GM23248 (cell line): ENCODE results near the gene CHADL. TPM values are rescaled to one million over a fixed set of nuclear protein-coding genes. Genes with fewer than 3 reads are reported as not detected.
A peak's percentile ranks its signal among the peaks of the same experiment; 100 is the strongest.

Experiments used
- DNase-seq: peaks from one replicate; pipeline ENCODE4 v3.0.0-alpha.2; 2015
- H2AFZ ChIP-seq: fragments of 200-600 bp; sonication (generic); 2 replicates; pipeline ENCODE4 v1.6.1; 2016; ENCODE audit warnings: antibody characterized with exemption
- H3F3A ChIP-seq: fragments of 200-600 bp; sonication (generic); 2 replicates; pipeline ENCODE4 v1.6.1; 2016; ENCODE audit warnings: mild to moderate bottlenecking, antibody characterized with exemption, mixed run types; ENCODE audit not compliant: insufficient read depth
- H3K27ac ChIP-seq: fragments of 200-600 bp; sonication (generic); 2 replicates; pipeline ENCODE4 v1.5.1; 2016; ENCODE audit warnings: mild to moderate bottlenecking
- H3K27me3 ChIP-seq: fragments of 200-600 bp; sonication (generic); replicated peaks from 2 replicates; pipeline ENCODE4 v1.6.1; 2016; ENCODE audit warnings: mild to moderate bottlenecking; ENCODE audit not compliant: insufficient read depth
- H3K36me3 ChIP-seq: fragments of 200-600 bp; sonication (generic); 2 replicates; pipeline ENCODE4 v1.6.1; 2016; ENCODE audit warnings: low read depth, mild to moderate bottlenecking
- H3K4me1 ChIP-seq: fragments of 200-600 bp; sonication (generic); 2 replicates; pipeline ENCODE4 v1.6.1; 2016; ENCODE audit warnings: mild to moderate bottlenecking; ENCODE audit not compliant: insufficient read depth
- H3K4me2 ChIP-seq: fragments of 200-600 bp; sonication (generic); one replicate; pipeline ENCODE4 v1.6.1; 2016; ENCODE audit warnings: mild to moderate bottlenecking; ENCODE audit not compliant: unreplicated experiment
- H3K4me3 ChIP-seq: fragments of 200-600 bp; sonication (generic); 2 replicates; pipeline ENCODE4 v1.5.1; 2016; ENCODE audit warnings: mild to moderate bottlenecking
- H3K79me2 ChIP-seq: fragments of 200-600 bp; sonication (generic); 2 replicates; pipeline ENCODE4 v1.6.1; 2016; ENCODE audit warnings: mild to moderate bottlenecking; ENCODE audit not compliant: insufficient read depth
- H3K9ac ChIP-seq: fragments of 200-600 bp; sonication (generic); 2 replicates; pipeline ENCODE4 v1.6.1; 2016; ENCODE audit warnings: mild to moderate bottlenecking
- H3K9me2 ChIP-seq: fragments of 200-600 bp; sonication (generic); 2 replicates; pipeline ENCODE4 v1.6.1; 2016; ENCODE audit warnings: mixed run types, mild to moderate bottlenecking, moderate library complexity; ENCODE audit not compliant: insufficient read depth
- H3K9me3 ChIP-seq: fragments of 200-600 bp; sonication (generic); one replicate; pipeline ENCODE4 v1.6.1; 2017; ENCODE audit warnings: low read depth
- H4K20me1 ChIP-seq: fragments of 200-600 bp; sonication (generic); 2 replicates; pipeline ENCODE4 v1.6.0; 2016; ENCODE audit not compliant: insufficient read depth
- EZH2 ChIP-seq: fragments of 200-600 bp; sonication (generic); IDR thresholded peaks from 2 replicates; pipeline ENCODE4 v1.6.1; 2018; ENCODE audit warnings: antibody characterized with exemption, mild to moderate bottlenecking; ENCODE audit not compliant: insufficient read depth, poor library complexity, severe bottlenecking
- EZH2phosphoT487 ChIP-seq: fragments of 200-600 bp; sonication (generic); IDR thresholded peaks from 2 replicates; pipeline ENCODE4 v1.6.1; 2018; ENCODE audit warnings: antibody characterized with exemption, moderate library complexity, mild to moderate bottlenecking, low read depth; ENCODE audit not compliant: insufficient read depth
- WGBS, 2 experiments: methylation state at CpG; one replicate each; pipeline ENCODE4 v1.1.6; 2015 to 2017; ENCODE audit warnings: low lambda C conversion rate in 2 of 2, low coverage in 1 of 2; ENCODE audit errors: missing lambda C conversion rate in 2 of 2; 5-methylcytosine and 5-hydroxymethylcytosine counted together
- in situ Hi-C: fragments of 300-500 bp; cut with MboI; formaldehyde crosslinking; loops from 2 replicates; pipeline ENCODE4 v1.15.0; 2020
- polyA plus RNA-seq: library from polyadenylated mRNA; unstranded; fragments of >200 nt; fragmentation: Nextera tagmentation; extraction: Ambion mirVana; gene quantifications from 2 replicates; pipeline ENCODE4 v1.2.1, GENCODE V29; 2016
- total RNA-seq: library from RNA; depleted of rRNA; stranded (reverse); fragments of >200 nt; shearing (Covaris generic); gene quantifications from 2 replicates; pipeline ENCODE4 v1.2.3, GENCODE V29; 2014

CHADL gene
- total and polyA plus RNA-seq, 2 experiments from 2014 or later = 0.22 to 0.88 TPM

DNA sequence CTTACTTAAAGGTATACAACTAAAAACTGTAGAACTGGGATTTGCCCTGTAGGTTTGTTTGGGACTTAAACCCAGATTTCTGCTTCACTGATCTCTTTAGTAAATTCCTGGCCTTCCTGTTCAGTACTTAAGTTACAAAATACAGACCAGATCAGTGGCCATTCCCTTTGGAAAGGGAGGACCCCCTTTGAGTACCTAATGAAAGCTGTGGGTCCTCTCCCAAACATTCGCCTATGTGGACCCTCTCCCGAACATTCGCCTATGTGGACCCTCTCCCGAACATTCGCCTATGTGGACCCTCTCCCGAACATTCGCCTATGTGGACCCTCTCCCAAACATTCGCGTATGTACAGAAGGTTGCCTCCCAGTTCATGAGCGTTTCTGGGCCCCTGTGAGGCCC is 25.3 kb downstream of the CHADL start:
- no peak for DNase-seq
- no peaks in the 10 kb centered on the region for H3K79me2 ChIP-seq
- in situ Hi-C loops = no loop called here
- no peak overlapping the region for H3K4me2 ChIP-seq
- H2AFZ ChIP-seq = no peak overlapping the region
- peaks cover 14% of the 10 kb centered on the region for H3K4me1 ChIP-seq
- H3K9me2 ChIP-seq = no peaks in the 10 kb centered on the region
- H3K9me3 ChIP-seq = no peaks in the 10 kb centered on the region
- H3K4me3 ChIP-seq = no peak overlapping the region
- H3K27ac ChIP-seq = no peak overlapping the region
- no peak overlapping the region for H3K9ac ChIP-seq
- TF ChIP-seq EZH2 (no peak), EZH2phosphoT487 (no peak)
- WGBS, 2 experiments = 98 to 100% methylated on average over 10 of the region's 10 CpGs
- H3K27me3 ChIP-seq = no peaks in the 10 kb centered on the region
- H3F3A ChIP-seq = peaks cover 10% of the 10 kb centered on the region
- no peaks in the 10 kb centered on the region for H4K20me1 ChIP-seq
- H3K36me3 ChIP-seq = peaks cover 9% of the 10 kb centered on the region

DNA sequence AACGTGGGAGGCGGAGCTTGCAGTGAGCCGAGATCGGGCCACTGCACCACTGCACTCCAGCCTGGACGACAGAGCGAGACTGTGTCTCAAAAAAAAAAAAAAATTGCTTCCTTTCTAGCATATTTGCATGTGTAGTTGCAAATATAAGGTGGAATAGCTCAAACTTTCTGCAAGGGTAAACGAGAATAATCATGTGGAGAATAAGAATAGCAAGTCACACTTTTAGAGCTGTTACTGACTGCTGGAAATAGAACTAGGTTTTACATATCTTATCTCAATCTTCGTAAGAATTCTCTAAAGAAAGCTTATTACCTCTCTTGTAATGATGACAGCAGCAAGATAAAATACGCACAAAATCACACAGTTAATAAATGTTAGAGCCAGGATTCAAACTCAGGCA is 34.0 kb downstream of the CHADL start:
- Histone ChIP-seq H3F3A (no peaks in the 10 kb centered on the region), H3K27ac (no peak overlapping the region), H3K4me1 (peaks cover 5% of the 10 kb centered on the region), H3K79me2 (peaks cover 40% of the 10 kb centered on the region), H3K9me2 (no peaks in the 10 kb centered on the region), H3K9ac (no peak overlapping the region), H3K9me3 (no peaks in the 10 kb centered on the region), H3K4me2 (no peak overlapping the region), H3K27me3 (no peaks in the 10 kb centered on the region), H4K20me1 (no peaks in the 10 kb centered on the region), H2AFZ (no peak overlapping the region), H3K36me3 (no peaks in the 10 kb centered on the region; the same call in 1 of the 2 replicates), H3K4me3 (no peak overlapping the region)
- no peak for DNase-seq
- in situ Hi-C loops = no loop called here
- 86 to 87% methylated on average over 8 to 9 of the region's 9 CpGs for WGBS, 2 experiments
- TF ChIP-seq EZH2 (no peak), EZH2phosphoT487 (no peak)

DNA sequence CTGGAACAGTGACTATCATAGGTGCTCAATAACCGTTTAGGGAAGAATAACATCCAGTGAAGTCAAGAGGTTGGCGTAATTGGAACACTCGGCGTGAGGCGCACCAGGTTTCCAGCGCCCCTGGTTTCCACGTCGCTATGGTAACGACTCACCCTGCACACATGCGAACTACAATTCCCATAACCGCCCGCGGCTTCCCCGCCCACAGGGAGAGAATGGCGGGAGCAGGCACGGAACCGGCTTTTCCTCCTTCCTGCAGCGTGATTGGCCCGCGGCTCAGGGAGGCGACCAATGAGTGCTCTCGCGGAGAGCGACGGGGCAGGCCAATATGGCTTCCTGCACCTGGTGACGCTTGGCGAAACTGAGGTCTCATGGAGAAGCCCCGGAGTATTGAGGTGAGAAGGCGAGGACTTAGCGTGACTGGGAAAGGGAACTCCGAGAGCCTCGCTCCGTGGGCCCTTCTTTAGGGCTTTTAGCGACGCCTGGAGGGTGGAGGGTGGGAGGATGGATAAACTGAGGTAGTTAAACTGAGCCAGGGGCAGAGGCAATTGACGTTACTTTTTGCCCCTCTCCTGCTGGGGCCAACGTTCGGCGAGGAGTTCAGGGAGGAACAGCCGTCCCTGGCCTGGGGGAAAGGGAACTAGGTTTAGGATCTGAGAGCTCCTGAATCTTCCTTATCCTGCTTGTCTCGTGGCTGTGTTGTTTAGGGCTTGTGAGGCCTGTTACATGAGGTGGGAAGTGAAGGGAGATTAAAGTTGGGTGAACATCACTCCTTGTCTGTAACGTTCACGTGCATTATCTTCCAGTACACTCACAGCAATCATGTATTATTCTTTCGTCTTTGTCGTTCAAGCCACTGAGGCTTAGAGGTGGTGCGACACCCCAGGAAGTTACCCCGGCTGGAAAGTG is 35.5 kb downstream of the CHADL start, which contains the start of gene L3MBTL2:
Gene L3MBTL2, plus strand, starts transcription at position 321 of the 909 bp plus-strand sequence. Its CDS starts 51 bp downstream, at position 372.
- H3K36me3 ChIP-seq = no peaks in the 10 kb centered on the region; the same call in 1 of the 2 replicates

DNA sequence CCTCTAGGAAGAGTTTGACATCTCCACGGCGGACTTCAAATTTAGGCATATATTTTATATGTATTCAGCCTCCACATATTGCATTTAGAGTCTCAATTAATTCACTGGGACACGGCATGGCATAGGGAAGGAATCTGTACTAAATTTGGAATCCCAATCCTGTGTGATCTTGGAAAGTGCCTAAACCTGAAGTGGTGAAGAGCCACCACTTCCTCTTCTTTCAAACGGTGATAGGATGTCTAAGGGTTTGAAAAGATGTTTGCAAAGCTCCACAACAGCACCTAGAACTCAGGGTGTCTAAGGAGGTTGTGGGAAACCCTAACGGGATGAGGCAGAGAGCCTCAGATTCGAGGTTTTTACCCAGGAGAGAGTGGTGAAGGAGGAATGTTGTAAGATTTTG is 36.7 kb downstream of the CHADL start:
- WGBS, 2 experiments = 56 to 67% methylated on average over 6 of the region's 6 CpGs
- Histone ChIP-seq H3K27me3 (no peaks in the 10 kb centered on the region), H3K9ac (no peak overlapping the region), H2AFZ (no peak overlapping the region), H3K9me2 (no peaks in the 10 kb centered on the region), H3K79me2 (peaks cover 39% of the 10 kb centered on the region), H3K4me2 (no peak overlapping the region), H3K4me3 (no peak overlapping the region), H3K9me3 (no peaks in the 10 kb centered on the region), H3K27ac (no peak overlapping the region), H3K4me1 (peaks cover 5% of the 10 kb centered on the region), H4K20me1 (no peaks in the 10 kb centered on the region), H3K36me3 (no peaks in the 10 kb centered on the region; the same call in 1 of the 2 replicates), H3F3A (no peaks in the 10 kb centered on the region)
- DNase-seq = no peak
- TF ChIP-seq EZH2phosphoT487 (no peak), EZH2 (no peak)
- in situ Hi-C loops = no loop called here

More for the DNA sequence above, 35.5 kb downstream of the CHADL start, which contains the start of gene L3MBTL2:
- peak within 1 kb of the TSS; percentile 91 for H3K9ac ChIP-seq
- H3K9me3 ChIP-seq = no peaks in the 10 kb centered on the region
- H3K4me1 ChIP-seq = peaks cover 5% of the 10 kb centered on the region
- H3K4me2 ChIP-seq = peak within 1 kb of the TSS; percentile 86
- no peaks in the 10 kb centered on the region for H3K9me2 ChIP-seq
- WGBS, 2 experiments = 1 to 2% methylated on average over 46 to 47 of the region's 47 CpGs
- no peaks in the 10 kb centered on the region for H4K20me1 ChIP-seq
- H3K79me2 ChIP-seq = peaks cover 40% of the 10 kb centered on the region
- in situ Hi-C loops = no loop called here
- peak within 1 kb of the TSS; percentile 92 for H2AFZ ChIP-seq
- peak; percentile 98 for DNase-seq
- peak within 1 kb of the TSS; percentile 97 for H3K4me3 ChIP-seq
- no peak for TF ChIP-seq EZH2
- no peak for TF ChIP-seq EZH2phosphoT487
- peak within 1 kb of the TSS; percentile 58 for H3K27ac ChIP-seq
- H3K27me3 ChIP-seq = no peaks in the 10 kb centered on the region
- H3F3A ChIP-seq = no peaks in the 10 kb centered on the region
